B cell (primary cell): ENCODE data around the gene PEX1. TPM values are rescaled to one million over a fixed set of nuclear protein-coding genes. Genes with fewer than 3 reads are reported as not detected.

Experiments used
- ATAC-seq: fragments of 200-7000 bp; cut with Tn5 transposase; one replicate; pipeline ENCODE4 v1.10.0; 2021; ENCODE audit warnings: low read depth, mild to moderate bottlenecking, moderate number of reproducible peaks, moderate library complexity
- CTCF ChIA-PET: fragments of 350-600 bp; sonication (Branson Sonifier 250); formaldehyde crosslinking; loops from one replicate; lab custom pipeline; 2021; ENCODE audit warnings: antibody characterized with exemption, inconsistent platforms; lab: Charles Lee
- POLR2A ChIA-PET: fragments of 350-600 bp; sonication (Branson Sonifier 250); formaldehyde crosslinking; loops from one replicate; lab custom pipeline; 2021; ENCODE audit warnings: antibody characterized with exemption; lab: Charles Lee
- DNase-seq: peaks from one replicate; pipeline ENCODE4 v3.0.0; 2013
- H2AFZ ChIP-seq: 2 replicates; pipeline ENCODE4 v1.6.1; 2012; ENCODE audit warnings: mild to moderate bottlenecking, low read depth, low read length; ENCODE audit not compliant: insufficient read depth, poor library complexity, severe bottlenecking
- H3K27ac ChIP-seq, 2 donors: 1 replicate in 1 of 2; 2 replicates in 1 of 2; pipeline ENCODE4 v1.5.1; 2012 to 2013; ENCODE audit warnings: low read length in 2 of 2, mild to moderate bottlenecking in 2 of 2, moderate library complexity in 1 of 2
- H3K27me3 ChIP-seq, 4 experiments: fragments of 200-600 bp in 1 of 4; sonication (generic) in 1 of 4; replicated peaks in 1 of 4; 1 replicate in 2 of 4; 2 replicates in 2 of 4; pipeline versions ENCODE4 v1.6.1 to v1.7.0; 2013 to 2016; ENCODE audit warnings: low read length in 3 of 4, mild to moderate bottlenecking in 2 of 4, mixed read lengths in 1 of 4, moderate library complexity in 1 of 4; ENCODE audit not compliant: insufficient read depth in 4 of 4, control insufficient read depth in 3 of 4; ENCODE audit errors: control extremely low read depth in 1 of 4
- H3K36me3 ChIP-seq, 2 experiments: replicated peaks in 1 of 2; 1 replicate in 1 of 2; 2 replicates in 1 of 2; pipeline versions ENCODE4 v1.6.1 to v1.7.1; 2013; ENCODE audit warnings: low read length in 1 of 2; ENCODE audit not compliant: insufficient read depth in 2 of 2, control insufficient read depth in 1 of 2; ENCODE audit errors: control extremely low read depth in 1 of 2, extremely low read depth in 1 of 2
- H3K4me1 ChIP-seq, 2 donors: fragments of 200-600 bp in 1 of 2; sonication (generic) in 1 of 2; 1 replicate in 1 of 2; 2 replicates in 1 of 2; pipeline versions ENCODE4 v1.5.1 to v1.6.1; 2013 to 2017; ENCODE audit warnings: low read length in 2 of 2; ENCODE audit not compliant: control insufficient read depth in 2 of 2, insufficient read depth in 2 of 2
- H3K4me2 ChIP-seq: replicated peaks from 2 replicates; pipeline ENCODE3; 2012; ENCODE audit warnings: mild to moderate bottlenecking, low read depth, low read length; ENCODE audit not compliant: poor library complexity, severe bottlenecking
- H3K4me3 ChIP-seq, 5 experiments: fragments of 200-600 bp in 1 of 5; sonication (generic) in 1 of 5; 1 replicate in 3 of 5; 2 replicates in 2 of 5; pipeline versions ENCODE4 v1.5.1 to v1.7.0; 2011 to 2016; ENCODE audit warnings: low read length in 4 of 5, mild to moderate bottlenecking in 4 of 5, low read depth in 2 of 5, control low read depth in 1 of 5, moderate library complexity in 1 of 5; ENCODE audit not compliant: insufficient read depth in 1 of 5; ENCODE audit errors: control extremely low read depth in 1 of 5, extremely low read depth in 1 of 5
- H3K79me2 ChIP-seq: fragments of 200-600 bp; sonication (generic); one replicate; pipeline ENCODE4 v1.6.0; 2016; ENCODE audit warnings: low read length; ENCODE audit not compliant: control insufficient read depth, insufficient read depth
- H3K9ac ChIP-seq: fragments of 200-600 bp; sonication (generic); 2 replicates; pipeline ENCODE4 v1.6.1; 2017; ENCODE audit warnings: mild to moderate bottlenecking, low read length, moderate library complexity
- H3K9me3 ChIP-seq, 3 donors: one replicate each; pipeline versions ENCODE4 v1.6.1 to v1.7.1; 2013; ENCODE audit warnings: low read length in 2 of 3; ENCODE audit not compliant: control insufficient read depth in 2 of 3, insufficient read depth in 1 of 3; ENCODE audit errors: control extremely low read depth in 1 of 3
- H4K20me1 ChIP-seq: 2 replicates; pipeline ENCODE4 v1.6.0; 2012; ENCODE audit warnings: mild to moderate bottlenecking, low read length; ENCODE audit not compliant: insufficient read depth, control insufficient read depth, poor library complexity, severe bottlenecking
- H3K27ac Mint-ChIP-seq: one replicate; pipeline ENCODE4 v1.8.0; 2021; ENCODE audit warnings: mixed read lengths
- H3K27me3 Mint-ChIP-seq: one replicate; pipeline ENCODE4 v1.8.0; 2021; ENCODE audit warnings: mixed read lengths
- H3K4me1 Mint-ChIP-seq: one replicate; pipeline ENCODE4 v1.8.0; 2021; ENCODE audit warnings: mixed read lengths
- H3K4me3 Mint-ChIP-seq: one replicate; pipeline ENCODE4 v1.8.0; 2021; ENCODE audit warnings: mixed read lengths
- H3K9me3 Mint-ChIP-seq: one replicate; pipeline ENCODE4 v1.8.0; 2022; ENCODE audit warnings: mixed read lengths; ENCODE audit not compliant: insufficient read depth
- EZH2 ChIP-seq: IDR thresholded peaks from 2 replicates; pipeline ENCODE4 v1.6.1; 2012; ENCODE audit warnings: borderline replicate concordance, low read depth, mild to moderate bottlenecking, moderate library complexity, low read length; ENCODE audit not compliant: insufficient read depth, poor library complexity, severe bottlenecking
- WGBS: methylation state at CpG from one replicate; pipeline ENCODE4 v1.1.5; 2013; ENCODE audit warnings: missing lambda C conversion rate; ENCODE audit not compliant: insufficient coverage; 5-methylcytosine and 5-hydroxymethylcytosine counted together
- intact Hi-C: fragments of 100-400 bp; cut with micrococcal nuclease; formaldehyde crosslinking; loops from one replicate; pipeline ENCODE4 v1.10.0; 2022
- polyA plus RNA-seq: library from polyadenylated mRNA; depleted of rRNA; stranded (reverse); fragments of >200 nt; gene quantifications from 2 replicates; pipeline ENCODE4 v1.2.3, GENCODE V29; 2012
- total RNA-seq, 2 donors: library from RNA; stranded (reverse); fragments of 120-200 nt in 1 of 2; gene quantifications; 1 replicate in 1 of 2; 2 replicates in 1 of 2; pipeline versions ENCODE4 v1.2.3 to v1.2.4, GENCODE V29; 2013 to 2022
- TF ChIP-seq, protein P1 (sequence below): fragments of 200-600 bp; IDR thresholded peaks from one replicate; pipeline ENCODE4 v1.8.0; 2022; ENCODE audit warnings: antibody characterized with exemption, mild to moderate bottlenecking

The PEX1 gene
- total and polyA plus RNA-seq, 2 donors (not counting 1 experiment from before 2014, with no cell fraction given): 26.0 to 33.7 TPM

DNA sequence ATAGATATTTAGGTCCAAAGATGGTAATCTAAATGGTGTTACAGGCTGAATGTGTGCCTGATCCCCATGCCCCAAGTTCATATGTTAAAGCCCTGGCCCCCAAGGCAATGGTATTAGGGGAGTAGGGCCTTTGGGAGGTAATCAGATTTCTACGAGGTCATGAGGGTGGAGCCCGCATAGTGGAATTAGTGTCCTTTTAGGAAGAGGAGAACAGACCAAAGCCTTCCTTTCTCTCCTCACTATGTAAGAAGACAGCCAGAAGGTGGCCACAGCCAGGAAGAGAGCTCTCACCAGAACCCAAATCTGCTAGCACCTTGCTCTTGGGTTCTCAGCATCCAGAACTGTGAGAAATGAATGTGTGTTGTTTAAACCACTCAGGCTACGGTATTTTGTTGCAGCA is 65.8 kb downstream of the PEX1 start:
- TF ChIP-seq EZH2: no peak
- TF ChIP-seq, protein P1, sequence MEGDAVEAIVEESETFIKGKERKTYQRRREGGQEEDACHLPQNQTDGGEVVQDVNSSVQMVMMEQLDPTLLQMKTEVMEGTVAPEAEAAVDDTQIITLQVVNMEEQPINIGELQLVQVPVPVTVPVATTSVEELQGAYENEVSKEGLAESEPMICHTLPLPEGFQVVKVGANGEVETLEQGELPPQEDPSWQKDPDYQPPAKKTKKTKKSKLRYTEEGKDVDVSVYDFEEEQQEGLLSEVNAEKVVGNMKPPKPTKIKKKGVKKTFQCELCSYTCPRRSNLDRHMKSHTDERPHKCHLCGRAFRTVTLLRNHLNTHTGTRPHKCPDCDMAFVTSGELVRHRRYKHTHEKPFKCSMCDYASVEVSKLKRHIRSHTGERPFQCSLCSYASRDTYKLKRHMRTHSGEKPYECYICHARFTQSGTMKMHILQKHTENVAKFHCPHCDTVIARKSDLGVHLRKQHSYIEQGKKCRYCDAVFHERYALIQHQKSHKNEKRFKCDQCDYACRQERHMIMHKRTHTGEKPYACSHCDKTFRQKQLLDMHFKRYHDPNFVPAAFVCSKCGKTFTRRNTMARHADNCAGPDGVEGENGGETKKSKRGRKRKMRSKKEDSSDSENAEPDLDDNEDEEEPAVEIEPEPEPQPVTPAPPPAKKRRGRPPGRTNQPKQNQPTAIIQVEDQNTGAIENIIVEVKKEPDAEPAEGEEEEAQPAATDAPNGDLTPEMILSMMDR: no peak
- no peak for ATAC-seq
- no peaks in the 10 kb centered on the region for H3K9me3 ChIP-seq
- WGBS: no CpG with 5 or more reads among the region's 3 CpGs
- ChIA-PET POLR2A (no interaction called here), CTCF (interaction anchor here (1.6 kb wide), 1 partner anchor 15 kb away, joined by 4 read pairs; the partner anchor contains the start of gene GATAD1)
- no peaks in the 10 kb centered on the region for H3K9me3 Mint-ChIP-seq
- DNase-seq: no peak
- H3K27ac Mint-ChIP-seq: no peak overlapping the region
- no peak overlapping the region for H3K4me3 Mint-ChIP-seq
- H3K27ac ChIP-seq: no peak overlapping the region
- H3K36me3 ChIP-seq: peaks cover 0 to 2% of the 10 kb centered on the region in 2 experiments
- no peak overlapping the region for H2AFZ ChIP-seq
- H3K4me2 ChIP-seq: no peak overlapping the region
- H4K20me1 ChIP-seq: no peaks in the 10 kb centered on the region
- H3K9ac ChIP-seq: no peak overlapping the region
- no peaks in the 10 kb centered on the region for H3K79me2 ChIP-seq
- no peaks in the 10 kb centered on the region for H3K4me1 Mint-ChIP-seq
- H3K27me3 Mint-ChIP-seq: no peaks in the 10 kb centered on the region
- H3K27me3 ChIP-seq: no peaks in the 10 kb centered on the region
- H3K4me3 ChIP-seq: no peak overlapping the region
- intact Hi-C loops: loop anchor here (5.0 kb wide), 1 partner anchor 40 kb away; no protein-coding TSS in a partner anchor
- H3K4me1 ChIP-seq: no peaks in the 10 kb centered on the region

DNA sequence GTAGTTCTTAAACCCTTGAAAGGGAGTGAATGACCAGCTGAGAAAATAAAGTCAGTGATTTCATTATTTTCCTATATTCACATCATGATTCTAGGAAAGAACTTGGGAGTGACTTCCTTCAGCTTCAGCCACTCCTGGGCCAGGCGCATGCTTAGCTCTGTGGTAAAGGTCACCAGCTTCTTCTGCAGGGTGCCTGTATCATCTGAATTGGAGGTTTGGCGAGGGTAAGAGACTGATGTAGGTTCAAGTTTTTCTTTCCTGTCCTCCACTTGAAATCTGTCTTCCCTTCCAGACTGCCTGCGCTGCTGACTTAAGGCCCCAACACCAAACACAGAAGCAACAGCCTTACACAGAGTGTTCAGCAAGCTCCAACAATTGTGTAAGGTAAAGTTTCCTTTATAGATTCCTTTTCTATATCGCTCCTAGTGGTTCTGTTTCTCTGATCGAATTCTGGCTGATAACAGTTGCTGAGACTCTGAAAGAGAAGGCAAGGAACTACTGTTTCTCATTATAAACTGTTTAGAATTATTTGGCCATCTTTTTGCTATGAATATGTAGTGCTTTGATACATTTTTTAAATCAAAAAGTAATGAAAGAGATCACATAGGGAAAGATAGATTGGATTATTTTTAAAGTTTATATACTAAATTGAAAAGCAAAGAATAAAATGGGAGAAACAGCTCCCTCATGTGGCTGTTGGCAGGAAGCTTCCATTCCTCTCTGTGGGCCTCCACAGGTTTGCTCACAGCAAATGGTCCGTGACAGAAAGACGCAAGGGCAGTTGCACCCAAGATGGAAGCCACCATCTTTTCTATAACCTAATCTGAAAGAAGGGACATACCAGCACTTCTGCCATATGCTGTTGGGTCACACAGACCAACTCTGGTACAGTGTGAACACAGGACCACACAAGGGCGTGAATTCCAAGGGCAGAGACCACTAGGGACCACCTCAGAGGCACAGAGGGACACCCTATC is 67.0 kb downstream of the PEX1 start:
- H3K9ac ChIP-seq: no peak overlapping the region
- H3K27me3 Mint-ChIP-seq: no peaks in the 10 kb centered on the region
- no peak overlapping the region for H3K27ac Mint-ChIP-seq

More for the DNA sequence above, 67.0 kb downstream of the PEX1 start:
- H3K4me3 Mint-ChIP-seq: no peak overlapping the region
- ATAC-seq (no peak), DNase-seq (peak; percentile 32)
- ChIA-PET POLR2A (no interaction called here), CTCF (interaction anchor here (0.6 to 1.6 kb wide), 6 partner anchors 14 to 501 kb away, joined by 3 to 12 read pairs (median 4); partner anchors contain the start of gene GATAD1)
- Histone ChIP-seq H2AFZ (no peak overlapping the region), H3K79me2 (no peaks in the 10 kb centered on the region), H3K9me3 (no peaks in the 10 kb centered on the region), H3K36me3 (peaks cover 2 to 3% of the 10 kb centered on the region in 2 experiments), H3K4me3 (no peak overlapping the region), H3K4me2 (no peak overlapping the region), H3K27me3 (no peaks in the 10 kb centered on the region), H3K4me1 (no peaks in the 10 kb centered on the region), H3K27ac (no peak overlapping the region), H4K20me1 (no peaks in the 10 kb centered on the region)
- H3K9me3 Mint-ChIP-seq: no peaks in the 10 kb centered on the region
- WGBS: 52% methylated on average over 2 of the region's 8 CpGs
- H3K4me1 Mint-ChIP-seq: no peaks in the 10 kb centered on the region
- no peak for TF ChIP-seq EZH2
- TF ChIP-seq, protein P1: peak; percentile 78
- intact Hi-C loops: loop anchor here (5.0 kb wide), 1 partner anchor 39 kb away; no protein-coding TSS in a partner anchor
